PC-3 (cell line): ENCODE results near the gene LSG1. TPM values are rescaled to one million over a fixed set of nuclear protein-coding genes. Genes with fewer than 3 reads are reported as not detected.
"Not testable (repeated sequence)": the region's sequence is repeated elsewhere in the genome, so short reads cannot be mapped to it uniquely, and the experiment has no call there.

Source experiments
- ATAC-seq: fragments of 200-7000 bp; cut with Tn5 transposase; 2 replicates; pipeline ENCODE4 v1.9.1; 2020; ENCODE audit warnings: mild to moderate bottlenecking, moderate library complexity
- BruUV-seq: library from RNA; stranded (reverse); fragments of 400-500 nt; replicated peaks from 2 replicates; lab custom pipeline; 2021; lab: Mats Ljungman, UMichigan
- CTCF ChIA-PET: fragments of 300-600 bp; sonication (Branson Sonifier 250); formaldehyde crosslinking; loops from one replicate; lab custom pipeline; 2022; ENCODE audit warnings: antibody characterized with exemption; lab: Charles Lee
- POLR2A ChIA-PET: fragments of 300-600 bp; sonication (Branson Sonifier 250); formaldehyde crosslinking; loops from one replicate; lab custom pipeline; 2022; ENCODE audit warnings: antibody characterized with exemption; ENCODE audit not compliant: unreplicated experiment; lab: Charles Lee
- DNase-seq: peaks from one replicate; pipeline ENCODE4 v3.0.0-alpha.2; 2015
- H2AFZ ChIP-seq: fragments of 300-600 bp; sonication (generic); 2 replicates; pipeline ENCODE4 v1.6.0; 2016; ENCODE audit warnings: antibody characterized with exemption, low read length
- H3F3A ChIP-seq: fragments of 300-600 bp; sonication (generic); one replicate; pipeline ENCODE4 v1.6.0; 2017; ENCODE audit warnings: antibody characterized with exemption, low read length, control low read depth, mild to moderate bottlenecking; ENCODE audit not compliant: unreplicated experiment
- H3K27ac ChIP-seq: fragments of 300-600 bp; sonication (generic); 2 replicates; pipeline ENCODE4 v1.5.1; 2016; ENCODE audit warnings: mild to moderate bottlenecking, low read length
- H3K27me3 ChIP-seq: fragments of 300-600 bp; sonication (generic); 2 replicates; pipeline ENCODE4 v1.6.1; 2016; ENCODE audit warnings: low read length, mixed read lengths
- H3K36me3 ChIP-seq: fragments of 300-600 bp; sonication (generic); 2 replicates; pipeline ENCODE4 v1.6.1; 2016; ENCODE audit warnings: low read depth, mixed run types, low read length, mixed read lengths
- H3K4me1 ChIP-seq: fragments of 300-600 bp; sonication (generic); 2 replicates; pipeline ENCODE4 v1.5.1; 2016; ENCODE audit warnings: low read length; ENCODE audit not compliant: insufficient read depth
- H3K4me2 ChIP-seq: fragments of 300-600 bp; sonication (generic); 2 replicates; pipeline ENCODE4 v1.6.0; 2016; ENCODE audit warnings: low read length
- H3K4me3 ChIP-seq: fragments of 300-600 bp; sonication (generic); 2 replicates; pipeline ENCODE4 v1.5.1; 2016; ENCODE audit warnings: mild to moderate bottlenecking, low read length, mixed read lengths
- H3K79me2 ChIP-seq: fragments of 300-600 bp; sonication (generic); 2 replicates; pipeline ENCODE4 v1.6.1; 2017; ENCODE audit warnings: low read length, mixed read lengths
- H3K9ac ChIP-seq: fragments of 300-600 bp; sonication (generic); 2 replicates; pipeline ENCODE4 v1.6.0; 2016; ENCODE audit warnings: mild to moderate bottlenecking, low read length
- H3K9me2 ChIP-seq: fragments of 300-600 bp; sonication (generic); replicated peaks from 2 replicates; pipeline ENCODE4 v1.6.1; 2016; ENCODE audit warnings: mixed run types, low read length, mixed read lengths
- H3K9me3 ChIP-seq: fragments of 300-600 bp; sonication (generic); 2 replicates; pipeline ENCODE4 v1.6.1; 2016; ENCODE audit warnings: low read length, mixed read lengths
- H4K20me1 ChIP-seq: fragments of 300-600 bp; sonication (generic); 2 replicates; pipeline ENCODE4 v1.6.1; 2016; ENCODE audit warnings: low read length, mixed read lengths
- CTCF ChIP-seq: fragments of 300-600 bp; sonication (generic); conservative IDR thresholded peaks from 2 replicates; pipeline ENCODE4 v1.5.1; 2017; ENCODE audit warnings: antibody characterized with exemption, low read depth, mild to moderate bottlenecking, low read length
- EZH2 ChIP-seq: fragments of 300-600 bp; sonication (generic); IDR thresholded peaks from one replicate; pipeline ENCODE4 v1.6.1; 2017; ENCODE audit warnings: antibody characterized with exemption, mild to moderate bottlenecking, low read length; ENCODE audit not compliant: unreplicated experiment
- EZH2phosphoT487 ChIP-seq: fragments of 300-600 bp; sonication (generic); IDR thresholded peaks from 2 replicates; pipeline ENCODE4 v1.6.1; 2018; ENCODE audit warnings: mild to moderate bottlenecking, antibody characterized with exemption, low read length, borderline replicate concordance
- intact Hi-C: fragments of 100-400 bp; cut with micrococcal nuclease; formaldehyde crosslinking; loops from 2 replicates; pipeline ENCODE4 v1.9.0; 2023
- total RNA-seq: library from RNA; depleted of rRNA; stranded (reverse); fragments of >200 nt; gene quantifications from 2 replicates; pipeline ENCODE4 v1.2.3, GENCODE V29; 2014

The LSG1 gene
- total RNA-seq, 1 experiment from 2014 or later: 83.8 TPM

GRCh38 chr3:194632809-194633348, 39.1 kb downstream of the LSG1 start:
- H3K9ac ChIP-seq: peak overlapping the region; percentile 73
- CTCF ChIA-PET: no interaction called here
- peaks cover 11% of the 10 kb centered on the region for H3K36me3 ChIP-seq
- H3K9me2 ChIP-seq: no peaks in the 10 kb centered on the region
- H4K20me1 ChIP-seq: no peaks in the 10 kb centered on the region
- no peaks in the 10 kb centered on the region for H3K9me3 ChIP-seq
- no peaks in the 10 kb centered on the region for H3K4me1 ChIP-seq
- H2AFZ ChIP-seq: peak overlapping the region; percentile 99
- BruUV-seq: no TSS peak
- 0 out of 2 replicates have a peak overlapping the region, but pooled peaks have one; percentile 37 for H3K27ac ChIP-seq
- H3K27me3 ChIP-seq: no peaks in the 10 kb centered on the region
- POLR2A ChIA-PET: no interaction called here
- intact Hi-C loops: loop anchor here (1.0 kb wide), 1 partner anchor 300 kb away; no protein-coding TSS in a partner anchor
- H3K79me2 ChIP-seq: peaks cover 10% of the 10 kb centered on the region; the same call in 1 of the 2 replicates
- DNase-seq (peak; percentile 37), ATAC-seq (peak; percentile 67)
- TF ChIP-seq EZH2: no peak
- no peak for TF ChIP-seq CTCF
- no peak for TF ChIP-seq EZH2phosphoT487
- peak overlapping the region; percentile 91 for H3K4me2 ChIP-seq
- no peaks in the 10 kb centered on the region for H3F3A ChIP-seq
- peak overlapping the region; percentile 96 for H3K4me3 ChIP-seq

DNA sequence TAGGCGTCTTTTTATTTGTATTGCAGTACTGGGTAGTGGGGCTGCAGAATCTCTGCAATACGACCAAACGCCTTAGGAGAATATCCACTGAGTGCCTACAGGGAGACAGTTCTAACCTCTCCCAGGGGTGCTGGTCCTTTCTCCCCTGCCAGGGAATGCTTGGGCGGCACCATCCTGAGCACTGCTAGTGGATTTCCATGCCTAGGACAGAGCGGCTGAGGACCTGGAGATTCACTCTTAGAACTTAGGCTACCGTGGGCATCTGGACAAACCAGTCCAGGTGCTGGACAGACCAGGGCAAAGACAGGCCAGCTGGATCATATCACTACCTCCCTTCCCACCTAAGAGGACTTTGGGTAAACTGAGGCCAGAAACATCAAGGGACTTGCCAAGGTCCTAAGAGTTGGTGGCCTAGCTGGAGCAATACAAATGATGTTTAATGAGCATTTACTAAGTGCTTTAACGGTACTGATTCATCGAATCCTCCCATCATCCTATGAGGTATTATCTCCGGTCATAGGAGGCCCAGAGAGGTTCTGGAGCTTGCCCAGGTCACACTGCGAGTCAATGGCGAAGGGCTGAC, 39.7 kb downstream of the LSG1 start:
- Histone ChIP-seq H3F3A (no peaks in the 10 kb centered on the region), H2AFZ (peak overlapping the region; percentile 99), H4K20me1 (no peaks in the 10 kb centered on the region), H3K9me2 (no peaks in the 10 kb centered on the region), H3K4me3 (peak overlapping the region; percentile 96), H3K36me3 (peaks cover 11% of the 10 kb centered on the region), H3K79me2 (peaks cover 10% of the 10 kb centered on the region; the same call in 1 of the 2 replicates), H3K9ac (peak overlapping the region; percentile 73), H3K27me3 (no peaks in the 10 kb centered on the region), H3K27ac (no peak overlapping the region), H3K9me3 (no peaks in the 10 kb centered on the region), H3K4me2 (peak overlapping the region; percentile 91), H3K4me1 (no peaks in the 10 kb centered on the region)
- TF ChIP-seq EZH2: no peak
- TF ChIP-seq CTCF: no peak
- no peak for TF ChIP-seq EZH2phosphoT487
- DNase-seq (no peak), ATAC-seq (no peak; the same call in 1 of the 2 replicates)
- intact Hi-C loops: no loop called here
- POLR2A ChIA-PET: no interaction called here
- CTCF ChIA-PET: no interaction called here
- TSS peak; percentile 56 for BruUV-seq

DNA sequence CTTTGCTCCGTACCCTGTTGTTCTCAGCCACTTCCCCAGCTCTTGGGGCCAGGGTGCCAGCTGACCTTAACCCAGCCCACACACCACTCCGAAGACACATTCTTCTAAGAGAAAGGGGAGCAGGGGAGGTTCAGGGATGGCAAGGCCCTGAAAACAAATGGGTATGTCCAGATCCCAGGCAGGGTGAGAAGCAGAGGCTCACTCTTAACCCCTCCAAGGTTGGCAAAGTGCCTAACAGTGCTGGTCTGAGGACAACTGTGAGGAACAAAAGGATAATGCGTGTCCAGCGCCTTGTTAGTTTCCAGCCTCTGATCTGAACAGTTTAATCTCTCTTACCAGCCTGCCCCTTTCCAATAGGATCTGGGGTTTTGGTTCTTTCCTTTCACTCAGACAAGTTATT, 40.3 kb downstream of the LSG1 start:
- H4K20me1 ChIP-seq: no peaks in the 10 kb centered on the region
- ChIA-PET CTCF (no interaction called here), POLR2A (no interaction called here)
- no peak overlapping the region for H3K27ac ChIP-seq
- ATAC-seq: no peak
- H3F3A ChIP-seq: no peaks in the 10 kb centered on the region
- 0 out of 2 replicates have a peak overlapping the region, but pooled peaks have one; percentile 91 for H3K4me2 ChIP-seq
- H2AFZ ChIP-seq: no peak overlapping the region
- H3K9me3 ChIP-seq: no peaks in the 10 kb centered on the region
- intact Hi-C loops: no loop called here
- BruUV-seq: no TSS peak
- no peaks in the 10 kb centered on the region for H3K27me3 ChIP-seq
- no peaks in the 10 kb centered on the region for H3K9me2 ChIP-seq
- TF ChIP-seq EZH2: no peak
- no peak for TF ChIP-seq EZH2phosphoT487
- TF ChIP-seq CTCF: no peak
- H3K79me2 ChIP-seq: peaks cover 10% of the 10 kb centered on the region; the same call in 1 of the 2 replicates
- no peak for DNase-seq
- H3K9ac ChIP-seq: no peak overlapping the region
- no peak overlapping the region for H3K4me3 ChIP-seq
- H3K36me3 ChIP-seq: peaks cover 11% of the 10 kb centered on the region
- H3K4me1 ChIP-seq: no peaks in the 10 kb centered on the region

DNA sequence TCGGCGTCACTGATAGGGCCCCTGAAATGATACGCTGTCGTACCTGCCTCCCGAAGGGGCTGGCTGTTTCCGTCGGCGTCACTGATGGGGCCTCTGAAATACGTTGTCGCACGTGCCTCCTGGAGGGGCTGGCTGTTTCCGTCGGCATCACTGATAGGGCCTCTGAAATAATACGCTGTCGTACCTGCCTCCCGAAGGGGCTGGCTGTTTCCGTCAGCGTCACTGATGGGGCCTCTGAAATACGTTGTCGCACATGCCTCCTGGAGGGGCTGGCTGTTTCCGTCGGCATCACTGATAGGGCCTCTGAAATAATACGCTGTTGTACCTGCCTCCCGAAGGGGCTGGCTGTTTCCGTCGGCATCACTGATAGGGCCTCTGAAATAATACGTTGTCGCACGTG, 41.3 kb downstream of the LSG1 start:
- POLR2A ChIA-PET, H3F3A ChIP-seq, H3K4me1 ChIP-seq, H3K9me2 ChIP-seq, H3K27ac ChIP-seq, H3K4me3 ChIP-seq, DNase-seq, H2AFZ ChIP-seq, H3K9me3 ChIP-seq, ATAC-seq, H3K9ac ChIP-seq, H3K4me2 ChIP-seq, CTCF ChIA-PET, H3K27me3 ChIP-seq, H4K20me1 ChIP-seq, BruUV-seq, intact Hi-C loops: not testable (repeated sequence)
- H3K79me2 ChIP-seq: peaks cover 10% of the 10 kb centered on the region; the same call in 1 of the 2 replicates
- H3K36me3 ChIP-seq: peaks cover 19% of the 10 kb centered on the region
